K562 (cell line): ENCODE data around the gene KRT76. TPM values are rescaled to one million over a fixed set of nuclear protein-coding genes. Genes with fewer than 3 reads are reported as not detected.

Experiments used
- GATA2 ChIP-seq: sonication (generic); formaldehyde crosslinking; IDR thresholded peaks from 2 replicates; pipeline ENCODE4 v1.4.0; 2020; ENCODE audit warnings: mild to moderate bottlenecking, missing genetic modification reagents
- JUND ChIP-seq, 2 experiments: IDR thresholded peaks; 2 replicates in 1 of 2; 3 replicates in 1 of 2; pipeline ENCODE4 v1.6.1; 2011; ENCODE audit warnings: borderline replicate concordance in 2 of 2, low read depth in 2 of 2, low read length in 2 of 2, improper control_type of control experiment in 1 of 2, missing biosample characterization in 1 of 2, missing genetic modification characterization in 1 of 2, missing genetic modification reagents in 1 of 2
- KAT7 ChIP-seq: sonication (generic); formaldehyde crosslinking; IDR thresholded peaks from 2 replicates; pipeline ENCODE4 v1.8.0; 2022; ENCODE audit warnings: missing genetic modification reagents, mild to moderate bottlenecking, borderline replicate concordance
- NCOA2 ChIP-seq, 2 experiments: fragments of 450-650 bp; IDR thresholded peaks; 2 replicates each; pipeline ENCODE4 v1.6.1; 2018; ENCODE audit warnings: mild to moderate bottlenecking in 2 of 2, moderate library complexity in 1 of 2; ENCODE audit not compliant: partially characterized antibody in 2 of 2
- NR2C2 ChIP-seq, 2 experiments: fragments of 200-800 bp in 1 of 2; sonication (Bioruptor generic) in 1 of 2; sonication (generic) in 1 of 2; formaldehyde crosslinking in 1 of 2; IDR thresholded peaks; 2 replicates each; pipeline versions ENCODE4 v1.6.1 to v1.8.0; 2016 to 2022; ENCODE audit warnings: mild to moderate bottlenecking in 1 of 2, missing compliant biosample characterization in 1 of 2, missing genetic modification characterization in 1 of 2, missing genetic modification reagents in 1 of 2
- PHF8 ChIP-seq: fragments of 200-600 bp; sonication (generic); IDR thresholded peaks from 2 replicates; pipeline ENCODE4 v1.6.1; 2012; ENCODE audit warnings: mixed run types, mild to moderate bottlenecking, inconsistent platforms, low read length, moderate library complexity, borderline replicate concordance
- POLR2A ChIP-seq: fragments of 450-650 bp; conservative IDR thresholded peaks from 2 replicates; pipeline ENCODE4 v1.6.1; 2016
- TAF7 ChIP-seq: fragments of 450-650 bp; IDR thresholded peaks from 2 replicates; pipeline ENCODE4 v1.6.1; 2016; ENCODE audit warnings: missing genetic modification characterization, missing compliant biosample characterization
- ZNF407 ChIP-seq: fragments of 450-650 bp; IDR thresholded peaks from 2 replicates; pipeline ENCODE4 v1.6.1; 2016; ENCODE audit warnings: low read depth
- ZNF57 ChIP-seq: fragments of 450-650 bp; formaldehyde crosslinking; IDR thresholded peaks from 2 replicates; pipeline ENCODE4 v1.4.0; 2020; ENCODE audit warnings: mild to moderate bottlenecking, moderate library complexity
- polyA plus RNA-seq, 8 experiments: library from polyadenylated mRNA; depleted of rRNA in 4 of 8; stranded (reverse) in 5 of 8; unstranded in 3 of 8; fragments of >200 nt; fragmentation: Nextera tagmentation in 2 of 8; fragmentation: Illumina TruSeq in 1 of 8; extraction: Ambion mirVana in 2 of 8; extraction: Trizol in 1 of 8; gene quantifications; 2 replicates each; pipeline versions ENCODE4 v1.2.1 to v1.2.3, GENCODE V29; 2011 to 2014; ENCODE audit warnings: inconsistent platforms in 1 of 8, missing spikeins in 1 of 8
- total RNA-seq, 7 experiments: library from RNA; depleted of rRNA in 6 of 7; stranded (reverse); fragments of >200 nt in 6 of 7; fragmentation: Illumina TruSeq in 2 of 7; extraction: Trizol in 2 of 7; gene quantifications; 2 replicates each; pipeline versions ENCODE4 v1.2.1 to v1.2.3, GENCODE V29; 2011 to 2021; ENCODE audit warnings: low replicate concordance in 1 of 7

Gene KRT76
- total and polyA plus RNA-seq, 9 of the 15 experiments (the other 6 are each of a cell fraction or from before 2014, with no cell fraction given): not detected

GRCh38 chr12:52730793-52731192, 46.4 kb downstream of the KRT76 start (continued):
- TF ChIP-seq ZNF407 (no peak), GATA2 (CRISPR knock-in tag) (no peak), NR2C2 (CRISPR knock-in tag; IDR thresholded peaks at IDR 0.05) (no peak), NR2C2 (tag; IDR thresholded peaks at IDR 0.05) (no peak), TAF7 (no peak), POLR2A (no peak), NCOA2 (IDR thresholded peaks at IDR 0.05; ENCODE audit: partially characterized antibody in 2 of 2) (no peak), PHF8 (no peak), ZNF57 (CRISPR knock-in tag) (no peak), KAT7 (no peak), JUND (IDR thresholded peaks at IDR 0.05; ENCODE audit: borderline replicate concordance, low read depth, low read length) (no peak), JUND (tag; IDR thresholded peaks at IDR 0.05; ENCODE audit: borderline replicate concordance, low read depth, low read length) (no peak)
